H1 (cell line): Measurements from ENCODE around the gene ACO1. TPM values are rescaled to one million over a fixed set of nuclear protein-coding genes. Genes with fewer than 3 reads are reported as not detected.

Experiments
- CTCF ChIA-PET: fragments of 300-600 bp; sonication (Branson Sonifier 250); formaldehyde crosslinking; loops from one replicate; lab custom pipeline; 2021; ENCODE audit not compliant: partially characterized antibody; lab: Charles Lee
- POLR2A ChIA-PET: fragments of 300-600 bp; sonication (Branson Sonifier 250); formaldehyde crosslinking; loops from one replicate; lab custom pipeline; 2021; ENCODE audit warnings: inconsistent platforms; ENCODE audit not compliant: partially characterized antibody; lab: Charles Lee
- DNase-seq, 2 experiments: peaks; one replicate each; pipeline versions ENCODE4 v3.0.0 to v3.0.0-alpha.2; 2010 to 2022; ENCODE audit warnings: low spot score in 2 of 2, low read depth in 1 of 2, mixed read lengths in 1 of 2
- FAIRE-seq: peaks from 2 replicates; lab custom pipeline; 2011; peaks lifted over from hg19 to GRCh38; lab: Jason Lieb, UNC
- H2AFZ ChIP-seq: 2 replicates; pipeline ENCODE4 v1.8.1; 2012; ENCODE audit warnings: low read length, inconsistent platforms
- H2AK5ac ChIP-seq: 2 replicates; pipeline ENCODE4 v1.6.1; 2013; ENCODE audit warnings: low read depth, low read length
- H2BK120ac ChIP-seq: replicated peaks from 2 replicates; pipeline ENCODE3; 2013; ENCODE audit warnings: low read depth, low read length, inconsistent platforms
- H2BK12ac ChIP-seq: 2 replicates; pipeline ENCODE4 v1.6.1; 2013; ENCODE audit warnings: low read depth, low read length
- H2BK15ac ChIP-seq: 2 replicates; pipeline ENCODE4 v1.6.1; 2013; ENCODE audit warnings: low read length
- H2BK20ac ChIP-seq: 2 replicates; pipeline ENCODE4 v1.6.1; 2013; ENCODE audit warnings: low read length
- H2BK5ac ChIP-seq: 2 replicates; pipeline ENCODE4 v1.6.1; 2013; ENCODE audit warnings: low read depth, low read length
- H3K14ac ChIP-seq: 2 replicates; pipeline ENCODE4 v1.6.1; 2013; ENCODE audit warnings: inconsistent platforms; ENCODE audit not compliant: insufficient read length
- H3K18ac ChIP-seq: 2 replicates; pipeline ENCODE4 v1.6.1; 2013; ENCODE audit warnings: low read length; ENCODE audit errors: extremely low read depth
- H3K23ac ChIP-seq: 2 replicates; pipeline ENCODE4 v1.6.1; 2013; ENCODE audit warnings: inconsistent platforms; ENCODE audit not compliant: insufficient read length
- H3K23me2 ChIP-seq: 2 replicates; pipeline ENCODE4 v1.6.1; 2013; ENCODE audit warnings: low read depth, low read length
- H3K27ac ChIP-seq: 2 replicates; pipeline ENCODE4 v1.6.1; 2011; ENCODE audit warnings: low read depth, low read length, inconsistent platforms
- H3K27me3 ChIP-seq, 4 experiments: replicated peaks in 1 of 4; 1 replicate in 1 of 4; 2 replicates in 3 of 4; pipeline versions ENCODE4 v1.6.1 to v1.8.1; 2011 to 2013; ENCODE audit warnings: low read length in 3 of 4, mild to moderate bottlenecking in 3 of 4, inconsistent platforms in 2 of 4, mixed read lengths in 2 of 4, moderate library complexity in 1 of 4; ENCODE audit not compliant: control insufficient read depth in 3 of 4, insufficient read depth in 3 of 4; ENCODE audit errors: extremely low read depth in 1 of 4
- H3K36me3 ChIP-seq, 4 experiments: 2 replicates each; pipeline versions ENCODE4 v1.6.1 to v1.8.1; 2011 to 2013; ENCODE audit warnings: mild to moderate bottlenecking in 4 of 4, low read length in 3 of 4, moderate library complexity in 2 of 4, control low read depth in 1 of 4, inconsistent platforms in 1 of 4; ENCODE audit not compliant: insufficient read depth in 4 of 4, control insufficient read depth in 2 of 4
- H3K4ac ChIP-seq: replicated peaks from 2 replicates; pipeline ENCODE3; 2013; ENCODE audit warnings: low read length, low read depth, mixed read lengths, inconsistent platforms; ENCODE audit not compliant: insufficient read length
- H3K4me1 ChIP-seq, 4 experiments: replicated peaks in 1 of 4; 1 replicate in 1 of 4; 2 replicates in 3 of 4; pipeline versions ENCODE4 v1.6.1 to v1.8.1; 2011 to 2013; ENCODE audit warnings: low read length in 3 of 4, inconsistent platforms in 2 of 4, mixed read lengths in 1 of 4; ENCODE audit not compliant: insufficient read depth in 4 of 4, control insufficient read depth in 3 of 4
- H3K4me2 ChIP-seq, 2 experiments: 2 replicates each; pipeline versions ENCODE4 v1.6.1 to v1.8.1; 2011 to 2013; ENCODE audit warnings: low read depth in 2 of 2, low read length in 2 of 2, control low read depth in 1 of 2, inconsistent platforms in 1 of 2, mild to moderate bottlenecking in 1 of 2; ENCODE audit not compliant: insufficient read depth in 1 of 2
- H3K4me3 ChIP-seq, 4 experiments: fragments of 200-600, 300-600 bp in 1 of 4; sonication (generic), shearing (Covaris generic), sonication (Bioruptor Twin) in 1 of 4; 2 replicates each; pipeline versions ENCODE4 v1.5.1 to v1.8.1; 2011 to 2016; ENCODE audit warnings: low read length in 4 of 4, low read depth in 3 of 4, control low read depth in 2 of 4, inconsistent platforms in 2 of 4, mild to moderate bottlenecking in 2 of 4, mixed read lengths in 1 of 4, moderate library complexity in 1 of 4; ENCODE audit not compliant: insufficient read depth in 2 of 4; ENCODE audit errors: extremely low read depth in 1 of 4
- H3K56ac ChIP-seq: replicated peaks from 2 replicates; pipeline ENCODE3; 2013; ENCODE audit warnings: low read depth, mild to moderate bottlenecking, mixed read lengths, low read length, inconsistent platforms; ENCODE audit not compliant: insufficient read length
- H3K79me1 ChIP-seq: 2 replicates; pipeline ENCODE4 v1.6.1; 2013; ENCODE audit warnings: low read depth, low read length, control low read depth
- H3K79me2 ChIP-seq, 2 experiments: 2 replicates each; pipeline versions ENCODE4 v1.6.1 to v1.8.1; 2012 to 2013; ENCODE audit warnings: low read length in 2 of 2, mild to moderate bottlenecking in 2 of 2, inconsistent platforms in 1 of 2; ENCODE audit not compliant: insufficient read depth in 2 of 2, control insufficient read depth in 1 of 2
- H3K9ac ChIP-seq, 4 experiments: replicated peaks in 1 of 4; 1 replicate in 1 of 4; 2 replicates in 3 of 4; pipeline versions ENCODE4 v1.6.1 to v1.8.1; 2011 to 2013; ENCODE audit warnings: low read depth in 3 of 4, low read length in 3 of 4, control low read depth in 2 of 4, mild to moderate bottlenecking in 2 of 4, moderate library complexity in 2 of 4, inconsistent platforms in 1 of 4; ENCODE audit errors: extremely low read depth in 1 of 4
- H3K9me3 ChIP-seq, 2 experiments: 2 replicates each; pipeline versions ENCODE4 v1.6.1 to v1.8.1; 2012 to 2013; ENCODE audit warnings: mild to moderate bottlenecking in 2 of 2, moderate library complexity in 2 of 2, control low read depth in 1 of 2, inconsistent platforms in 1 of 2, low read depth in 1 of 2, low read length in 1 of 2, mixed read lengths in 1 of 2; ENCODE audit not compliant: insufficient read depth in 2 of 2
- H4K20me1 ChIP-seq, 2 experiments: replicated peaks in 1 of 2; 2 replicates each; pipeline versions ENCODE3 to v1.8.1; 2011 to 2013; ENCODE audit warnings: inconsistent platforms in 2 of 2, low read length in 2 of 2, mild to moderate bottlenecking in 1 of 2; ENCODE audit not compliant: insufficient read depth in 2 of 2, control insufficient read depth in 1 of 2
- H4K5ac ChIP-seq: 2 replicates; pipeline ENCODE4 v1.6.1; 2013; ENCODE audit warnings: low read length, low read depth, mixed read lengths, inconsistent platforms; ENCODE audit not compliant: insufficient read length
- H4K8ac ChIP-seq: 2 replicates; pipeline ENCODE4 v1.8.0; 2013; ENCODE audit warnings: mild to moderate bottlenecking, moderate library complexity, low read length, inconsistent platforms; ENCODE audit not compliant: insufficient read depth; ENCODE audit errors: extremely low read depth
- H4K91ac ChIP-seq: replicated peaks from 2 replicates; pipeline ENCODE3; 2013; ENCODE audit warnings: low read length, mixed read lengths, inconsistent platforms; ENCODE audit not compliant: insufficient read length
- BCL11A ChIP-seq, 2 experiments: IDR thresholded peaks; one replicate each; pipeline ENCODE4 v1.6.1; 2011; ENCODE audit warnings: low read depth in 2 of 2, low read length in 2 of 2, mild to moderate bottlenecking in 2 of 2
- BRCA1 ChIP-seq: IDR thresholded peaks from 2 replicates; pipeline ENCODE4 v1.6.1; 2012; ENCODE audit warnings: low read depth, low read length, improper control_type of control experiment
- CBX5 ChIP-seq: fragments of 300-800, 300-1000 bp; sonication (generic); IDR thresholded peaks from 2 replicates; pipeline ENCODE4 v1.7.1; 2016; ENCODE audit warnings: antibody characterized with exemption, low read length, low read depth
- CBX8 ChIP-seq: fragments of 300-800, 300-1000 bp; sonication (generic); IDR thresholded peaks from 2 replicates; pipeline ENCODE4 v1.7.1; 2016; ENCODE audit warnings: low read depth, low read length, borderline replicate concordance
- CREB1 ChIP-seq: IDR thresholded peaks from 2 replicates; pipeline ENCODE4 v1.6.1; 2012; ENCODE audit warnings: inconsistent platforms
- EP300 ChIP-seq, 2 experiments: IDR thresholded peaks; 1 replicate in 1 of 2; 2 replicates in 1 of 2; pipeline ENCODE4 v1.6.1; 2011 to 2012; ENCODE audit warnings: low read depth in 2 of 2, low read length in 2 of 2, mild to moderate bottlenecking in 2 of 2, borderline replicate concordance in 1 of 2, inconsistent platforms in 1 of 2, moderate library complexity in 1 of 2
- EZH2 ChIP-seq: fragments of 200-600 bp; sonication (generic); IDR thresholded peaks from 2 replicates; pipeline ENCODE4 v1.7.1; 2012; ENCODE audit warnings: low read depth, mild to moderate bottlenecking, moderate library complexity, low read length, inconsistent platforms; ENCODE audit not compliant: severe bottlenecking
- GABPA ChIP-seq: IDR thresholded peaks from 2 replicates; pipeline ENCODE4 v1.6.1; 2011; ENCODE audit warnings: mild to moderate bottlenecking, low read length, moderate library complexity, borderline replicate concordance; ENCODE audit not compliant: insufficient read depth
- JUN ChIP-seq: IDR thresholded peaks from 2 replicates; pipeline ENCODE4 v1.6.1; 2011; ENCODE audit warnings: low read depth, mild to moderate bottlenecking, improper control_type of control experiment, low read length
- KDM4A ChIP-seq: IDR thresholded peaks from one replicate; pipeline ENCODE4 v1.7.1; 2012; ENCODE audit warnings: low read depth, mild to moderate bottlenecking, moderate library complexity, low read length, inconsistent platforms; ENCODE audit not compliant: severe bottlenecking
- POLR2AphosphoS5 ChIP-seq: IDR thresholded peaks from 2 replicates; pipeline ENCODE4 v1.6.1; 2011; ENCODE audit warnings: low read depth, low read length
- RNF2 ChIP-seq: fragments of 200-900, 300-1000 bp; sonication (generic); IDR thresholded peaks from 2 replicates; pipeline ENCODE4 v1.7.1; 2016; ENCODE audit warnings: borderline replicate concordance, low read depth, mild to moderate bottlenecking, antibody characterized with exemption, low read length; ENCODE audit not compliant: poor library complexity, severe bottlenecking; ENCODE audit errors: missing control alignments
- RXRA ChIP-seq: IDR thresholded peaks from 2 replicates; pipeline ENCODE4 v1.6.1; 2011; ENCODE audit warnings: low read depth, mild to moderate bottlenecking, low read length, moderate library complexity; ENCODE audit not compliant: insufficient read depth
- SIRT6 ChIP-seq: IDR thresholded peaks from one replicate; pipeline ENCODE4 v1.7.1; 2012; ENCODE audit warnings: low read length, inconsistent platforms
- SP2 ChIP-seq: IDR thresholded peaks from 2 replicates; pipeline ENCODE4 v1.6.1; 2012; ENCODE audit warnings: mild to moderate bottlenecking, low read length, inconsistent platforms
- WGBS, 2 experiments: shearing (Covaris generic) in 1 of 2; methylation state at CpG; one replicate each; pipeline versions ENCODE4 v1.1.6 to v1.1.7; 2013 to 2015; ENCODE audit warnings: low lambda C conversion rate in 2 of 2, mixed read lengths in 2 of 2, inconsistent platforms in 1 of 2, low coverage in 1 of 2, missing lambda C conversion rate in 1 of 2; ENCODE audit not compliant: insufficient replicate concordance in 2 of 2, insufficient coverage in 1 of 2, insufficient read length in 1 of 2; ENCODE audit errors: extremely low coverage in 1 of 2, missing lambda C conversion rate in 1 of 2; 5-methylcytosine and 5-hydroxymethylcytosine counted together
- polyA plus RNA-seq, 7 experiments: library from polyadenylated mRNA; depleted of rRNA in 3 of 7; stranded (reverse) in 5 of 7; unstranded in 2 of 7; fragments of >200 nt in 5 of 7; fragments of 200-250 nt in 2 of 7; gene quantifications; 1 replicate in 5 of 7; 2 replicates in 1 of 7; 4 replicates in 1 of 7; pipeline versions ENCODE4 v1.2.1 to v1.2.3, GENCODE V29; 2011 to 2013; ENCODE audit warnings: missing spikeins in 2 of 7, mixed read lengths in 2 of 7
- total RNA-seq: library from RNA; stranded (reverse); fragmentation: NEBNext Ultra II Directional; extraction: Animal tissue kit (Norgen Biotek cat#: 25700); gene quantifications from 2 replicates; pipeline ENCODE4 v1.2.1, GENCODE V29; 2021

ACO1 gene
- total and polyA plus RNA-seq, 2 of the 8 experiments (the other 6 are each of a cell fraction or from before 2014, with no cell fraction given): 39.3 to 49.8 TPM

GRCh38 chr9:32430720-32431119 is 46.3 kb downstream of the ACO1 start:
- no peak for FAIRE-seq
- Histone ChIP-seq H3K27me3 (peaks cover 0 to 1% (median 0%) of the 10 kb centered on the region in 4 experiments; a peak in 1 of 7 replicates), H3K79me1 (no peaks in the 10 kb centered on the region), H2BK12ac (no peak overlapping the region), H4K8ac (no peak overlapping the region), H2BK20ac (no peak overlapping the region), H4K91ac (no peak overlapping the region), H3K79me2 (no peaks in the 10 kb centered on the region), H4K5ac (no peak overlapping the region), H3K4ac (no peak overlapping the region), H3K27ac (no peak overlapping the region), H3K4me3 (no peak overlapping the region), H3K23ac (no peak overlapping the region), H3K18ac (no peak overlapping the region), H2BK120ac (no peak overlapping the region), H3K23me2 (no peaks in the 10 kb centered on the region), H2BK15ac (no peak overlapping the region), H3K14ac (no peak overlapping the region), H2AFZ (no peak overlapping the region), H3K56ac (no peak overlapping the region), H2BK5ac (no peak overlapping the region), H3K36me3 (peaks cover 2 to 20% (median 11%) of the 10 kb centered on the region in 4 experiments; a peak in 7 of 8 replicates), H2AK5ac (no peak overlapping the region), H3K4me1 (no peaks in the 10 kb centered on the region), H3K9ac (no peak overlapping the region), H3K9me3 (no peaks in the 10 kb centered on the region), H3K4me2 (no peak overlapping the region), H4K20me1 (no peaks in the 10 kb centered on the region)
- WGBS, 2 experiments: 84% methylated on average over 5 of the region's 5 CpGs; no CpG with 5 or more reads in 1 of the 2 experiments
- ChIA-PET CTCF (interaction anchor here (0.9 to 6.3 kb wide), 5 partner anchors 23 to 144 kb away, joined by 3 to 91 read pairs (median 6); no protein-coding TSS in a partner anchor), POLR2A (no interaction called here)
- no peak for DNase-seq
- TF ChIP-seq KDM4A: no peak
- no peak for TF ChIP-seq GABPA
- TF ChIP-seq SIRT6: no peak
- TF ChIP-seq JUN: no peak
- no peak for TF ChIP-seq CBX8
- TF ChIP-seq BRCA1: no peak
- TF ChIP-seq RXRA: no peak
- TF ChIP-seq CREB1: no peak
- no peak for TF ChIP-seq EP300 (IDR thresholded peaks at IDR 0.05; ENCODE audit: borderline replicate concordance in 1 of 2, low read depth in 2 of 2, low read length in 2 of 2)
- no peak for TF ChIP-seq EZH2
- no peak for TF ChIP-seq BCL11A (IDR thresholded peaks at IDR 0.05; ENCODE audit: low read depth in 2 of 2, low read length in 2 of 2)
- TF ChIP-seq RNF2: no peak
- no peak for TF ChIP-seq POLR2AphosphoS5
- no peak for TF ChIP-seq SP2
- no peak for TF ChIP-seq CBX5
